Measurements from ENCODE around the gene RAB4A. TPM values are rescaled to one million over a fixed set of nuclear protein-coding genes. Genes with fewer than 3 reads are reported as not detected.
A peak's percentile ranks its signal among the peaks of the same experiment; 100 is the strongest.

Gene RAB4A
- total and polyA plus RNA-seq, 2 of the 13 experiments (the other 11 are each of a cell fraction or from before 2014, with no cell fraction given): 56.0 to 80.1 TPM

GRCh38 chr1:229229721-229230139 lies 41.2 kb upstream of the RAB4A start (continued):
- no peak for TF ChIP-seq ZNF276 (CRISPR knock-in tag; IDR thresholded peaks at IDR 0.05; ENCODE audit: low read depth)
- TF ChIP-seq SIN3B (IDR thresholded peaks at IDR 0.05; ENCODE audit: low read length): no peak
- no peak for TF ChIP-seq HCFC1 (IDR thresholded peaks at IDR 0.05; ENCODE audit: low read depth, low read length)
- TF ChIP-seq ZNF12 (CRISPR knock-in tag; IDR thresholded peaks at IDR 0.05): no peak
- no peak for TF ChIP-seq ATRX (CRISPR knock-in tag; IDR thresholded peaks at IDR 0.05; ENCODE audit: borderline replicate concordance)
- TF ChIP-seq CEBPG (CRISPR knock-in tag; IDR thresholded peaks at IDR 0.05): peak; percentile 69
- TF ChIP-seq AGO1 (IDR thresholded peaks at IDR 0.05; ENCODE audit: low read depth, low read length, poor library complexity, severe bottlenecking): no peak
- TF ChIP-seq SMAD9 (CRISPR knock-in tag; IDR thresholded peaks at IDR 0.05): no peak
- TF ChIP-seq AKAP8 (CRISPR knock-in tag; IDR thresholded peaks at IDR 0.05): no peak
- no peak for TF ChIP-seq EZH2 (conservative IDR thresholded peaks at IDR 0.05; ENCODE audit: low read depth, low read length)
- no peak for TF ChIP-seq SOX13 (IDR thresholded peaks at IDR 0.05)
- peak in 1 of 2 experiments; percentile 73; a peak in 2 of 4 replicates for TF ChIP-seq SOX13 (CRISPR knock-in tag; conservative IDR thresholded peaks at IDR 0.05 in 1 of 2, IDR thresholded peaks at IDR 0.05 in 1 of 2)
- no peak for TF ChIP-seq ZNF260 (CRISPR knock-in tag; IDR thresholded peaks at IDR 0.05; ENCODE audit: borderline replicate concordance, low read depth)
- no peak for TF ChIP-seq MYNN (CRISPR knock-in tag; IDR thresholded peaks at IDR 0.05; ENCODE audit: low read depth)
- TF ChIP-seq ZFYVE20 (CRISPR knock-in tag; IDR thresholded peaks at IDR 0.05; ENCODE audit: borderline replicate concordance, low read depth): no peak
- TF ChIP-seq ATF7-NPFF (CRISPR knock-in tag; IDR thresholded peaks at IDR 0.05; ENCODE audit: low read depth): no peak
- no peak for TF ChIP-seq ZNF350 (CRISPR knock-in tag; IDR thresholded peaks at IDR 0.05; ENCODE audit: borderline replicate concordance, low read depth)
- no peak for TF ChIP-seq ZNF883 (CRISPR knock-in tag; IDR thresholded peaks at IDR 0.05; ENCODE audit: not compliant biosample characterization)
- peak; percentile 56; the same call in 1 of the 2 replicates for TF ChIP-seq SOX5 (CRISPR knock-in tag; IDR thresholded peaks at IDR 0.05; ENCODE audit: borderline replicate concordance)
- TF ChIP-seq TBX2 (CRISPR knock-in tag; IDR thresholded peaks at IDR 0.05; ENCODE audit: borderline replicate concordance): no peak
- no peak for TF ChIP-seq ZUFSP (CRISPR knock-in tag; IDR thresholded peaks at IDR 0.05; ENCODE audit: borderline replicate concordance)
- TF ChIP-seq PAWR (CRISPR knock-in tag; IDR thresholded peaks at IDR 0.05; ENCODE audit: borderline replicate concordance): no peak
- no peak for TF ChIP-seq HINFP (CRISPR knock-in tag; IDR thresholded peaks at IDR 0.05; ENCODE audit: low read depth)
- peak; percentile 15; the same call in 1 of the 2 replicates for TF ChIP-seq BCL6 (CRISPR knock-in tag; IDR thresholded peaks at IDR 0.05)
- no peak for TF ChIP-seq ZNF580 (CRISPR knock-in tag; IDR thresholded peaks at IDR 0.05; ENCODE audit: borderline replicate concordance, low read depth)
- TF ChIP-seq REL (CRISPR knock-in tag; conservative IDR thresholded peaks at IDR 0.05): no peak
- no peak for TF ChIP-seq REXO4 (CRISPR knock-in tag; IDR thresholded peaks at IDR 0.05; ENCODE audit: borderline replicate concordance)

Data from HepG2 (cell line).